Caco-2 (cell line): ENCODE data around the gene TBX2. TPM values are rescaled to one million over a fixed set of nuclear protein-coding genes. Genes with fewer than 3 reads are reported as not detected.

ENCODE experiments used
- BruUV-seq: library from RNA; stranded (reverse); fragments of 400-500 nt; replicated peaks from 2 replicates; lab custom pipeline; 2021; lab: Mats Ljungman, UMichigan
- CTCF ChIA-PET: fragments of 300-600 bp; sonication (Branson Sonifier 250); formaldehyde crosslinking; loops from one replicate; lab custom pipeline; 2022; ENCODE audit warnings: antibody characterized with exemption; lab: Charles Lee
- POLR2A ChIA-PET: fragments of 300-600 bp; sonication (Branson Sonifier 250); formaldehyde crosslinking; loops from one replicate; lab custom pipeline; 2022; ENCODE audit warnings: antibody characterized with exemption; lab: Charles Lee
- DNase-seq, 2 experiments: peaks; one replicate each; pipeline versions ENCODE4 v3.0.0 to v3.0.0-alpha.2; 2020 to 2022
- H3K27me3 ChIP-seq: replicated peaks from 2 replicates; pipeline ENCODE4 v1.6.0; 2011; ENCODE audit warnings: low read length; ENCODE audit not compliant: control insufficient read depth, insufficient read depth
- H3K36me3 ChIP-seq: 2 replicates; pipeline ENCODE4 v1.5.1; 2011; ENCODE audit warnings: low read length; ENCODE audit not compliant: control insufficient read depth, insufficient read depth
- H3K4me1 ChIP-seq: fragments of 250-450 bp; sonication (Bioruptor Pico); 2 replicates; pipeline ENCODE4 v1.5.1; 2020; ENCODE audit warnings: mild to moderate bottlenecking
- H3K4me3 ChIP-seq: 2 replicates; pipeline ENCODE4 v1.5.1; 2011; ENCODE audit warnings: low read depth, mild to moderate bottlenecking, control low read depth, low read length
- H3K9me3 ChIP-seq: fragments of 250-450 bp; sonication (Bioruptor Pico); 2 replicates; pipeline ENCODE4 v1.5.1; 2020; ENCODE audit warnings: mild to moderate bottlenecking, moderate library complexity
- H3K27ac Mint-ChIP-seq: one replicate; pipeline ENCODE4 v1.8.0; 2022; ENCODE audit warnings: mixed read lengths; ENCODE audit not compliant: unreplicated experiment
- H3K27me3 Mint-ChIP-seq: one replicate; pipeline ENCODE4 v1.8.0; 2022; ENCODE audit warnings: mixed read lengths; ENCODE audit not compliant: insufficient read depth, unreplicated experiment
- H3K36me3 Mint-ChIP-seq: one replicate; pipeline ENCODE4 v1.8.0; 2022; ENCODE audit warnings: mild to moderate bottlenecking, mixed read lengths; ENCODE audit not compliant: insufficient read depth, unreplicated experiment
- H3K4me1 Mint-ChIP-seq: one replicate; pipeline ENCODE4 v1.8.0; 2022; ENCODE audit warnings: low read depth, mixed read lengths; ENCODE audit not compliant: unreplicated experiment
- H3K4me3 Mint-ChIP-seq: one replicate; pipeline ENCODE4 v1.8.0; 2022; ENCODE audit warnings: mild to moderate bottlenecking, moderate library complexity, mixed read lengths; ENCODE audit not compliant: unreplicated experiment
- H3K9me3 Mint-ChIP-seq: one replicate; pipeline ENCODE4 v1.8.0; 2022; ENCODE audit warnings: mixed read lengths; ENCODE audit not compliant: unreplicated experiment
- intact Hi-C: fragments of 100-400 bp; cut with micrococcal nuclease; formaldehyde crosslinking; loops from one replicate; pipeline ENCODE4 v1.10.0; 2022; ENCODE audit not compliant: unreplicated experiment
- total RNA-seq: library from RNA; stranded (reverse); gene quantifications from 2 replicates; pipeline ENCODE4 v1.2.3, GENCODE V29; 2022
- TF ChIP-seq, protein P1 (sequence below), 2 experiments: fragments of 200-600 bp in 1 of 2; IDR thresholded peaks; 1 replicate in 1 of 2; 2 replicates in 1 of 2; pipeline versions ENCODE4 v1.5.1 to v1.8.0; 2011 to 2022; ENCODE audit warnings: antibody characterized with exemption in 1 of 2, control low read depth in 1 of 2, inconsistent platforms in 1 of 2, low read depth in 1 of 2, low read length in 1 of 2, mild to moderate bottlenecking in 1 of 2, moderate library complexity in 1 of 2; ENCODE audit not compliant: insufficient read depth in 1 of 2, severe bottlenecking in 1 of 2, unreplicated experiment in 1 of 2

Gene TBX2
- total RNA-seq, 1 experiment from 2014 or later: 8.9 TPM

DNA sequence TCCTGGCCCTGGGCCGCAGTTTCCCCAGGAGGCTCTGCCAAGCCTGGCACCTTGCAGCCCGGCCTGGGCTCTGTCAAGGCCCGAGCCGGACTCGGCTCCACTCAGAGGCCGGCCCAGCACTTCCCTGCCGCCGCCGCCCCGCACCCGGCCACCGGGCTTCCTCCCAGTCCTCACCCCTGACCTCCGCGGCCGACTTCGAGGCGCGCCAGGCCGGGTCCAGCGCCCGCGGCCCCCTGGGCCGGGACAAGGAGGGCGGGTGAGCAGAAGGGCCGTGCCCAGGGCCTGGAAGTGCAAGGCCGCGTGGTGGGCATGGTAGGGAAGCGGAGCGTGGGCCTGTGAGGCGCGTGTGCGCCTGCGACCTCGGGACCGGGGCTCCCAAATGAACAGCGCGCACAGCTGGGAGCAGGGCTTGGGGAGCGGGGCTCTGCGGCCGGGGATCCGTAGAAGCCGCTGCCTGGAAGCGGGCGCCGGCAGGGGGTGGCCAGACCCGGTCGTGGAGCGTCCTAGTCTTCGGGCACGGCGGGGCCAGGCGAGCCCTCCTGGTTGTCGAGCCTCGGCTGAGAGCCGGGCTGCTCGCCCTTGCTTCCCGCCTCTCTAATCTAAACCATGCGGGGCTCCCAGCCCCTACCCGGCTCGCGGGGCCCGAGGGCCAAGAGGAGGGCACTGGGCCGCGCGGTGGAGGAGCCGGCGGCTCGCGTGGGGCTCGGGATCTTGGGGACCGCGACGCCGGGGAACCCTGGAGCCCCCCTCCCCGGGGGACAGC is 52.1 kb downstream of the TBX2 start:
- Mint-ChIP-seq H3K4me3 (no peak overlapping the region), H3K36me3 (no peaks in the 10 kb centered on the region), H3K27me3 (no peaks in the 10 kb centered on the region), H3K4me1 (peaks cover 24% of the 10 kb centered on the region), H3K9me3 (peaks cover 18% of the 10 kb centered on the region), H3K27ac (no peak overlapping the region)
- intact Hi-C loops: no loop called here
- Histone ChIP-seq H3K36me3 (no peaks in the 10 kb centered on the region), H3K4me3 (no peak overlapping the region), H3K27me3 (no peaks in the 10 kb centered on the region), H3K9me3 (peaks cover 8% of the 10 kb centered on the region), H3K4me1 (peaks cover 18% of the 10 kb centered on the region)
- TF ChIP-seq, protein P1, sequence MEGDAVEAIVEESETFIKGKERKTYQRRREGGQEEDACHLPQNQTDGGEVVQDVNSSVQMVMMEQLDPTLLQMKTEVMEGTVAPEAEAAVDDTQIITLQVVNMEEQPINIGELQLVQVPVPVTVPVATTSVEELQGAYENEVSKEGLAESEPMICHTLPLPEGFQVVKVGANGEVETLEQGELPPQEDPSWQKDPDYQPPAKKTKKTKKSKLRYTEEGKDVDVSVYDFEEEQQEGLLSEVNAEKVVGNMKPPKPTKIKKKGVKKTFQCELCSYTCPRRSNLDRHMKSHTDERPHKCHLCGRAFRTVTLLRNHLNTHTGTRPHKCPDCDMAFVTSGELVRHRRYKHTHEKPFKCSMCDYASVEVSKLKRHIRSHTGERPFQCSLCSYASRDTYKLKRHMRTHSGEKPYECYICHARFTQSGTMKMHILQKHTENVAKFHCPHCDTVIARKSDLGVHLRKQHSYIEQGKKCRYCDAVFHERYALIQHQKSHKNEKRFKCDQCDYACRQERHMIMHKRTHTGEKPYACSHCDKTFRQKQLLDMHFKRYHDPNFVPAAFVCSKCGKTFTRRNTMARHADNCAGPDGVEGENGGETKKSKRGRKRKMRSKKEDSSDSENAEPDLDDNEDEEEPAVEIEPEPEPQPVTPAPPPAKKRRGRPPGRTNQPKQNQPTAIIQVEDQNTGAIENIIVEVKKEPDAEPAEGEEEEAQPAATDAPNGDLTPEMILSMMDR (IDR thresholded peaks at IDR 0.05; ENCODE audit: insufficient read depth in 1 of 2, low read depth in 1 of 2, low read length in 1 of 2, severe bottlenecking in 1 of 2, unreplicated experiment in 1 of 2): no peak
- ChIA-PET CTCF (no interaction called here), POLR2A (no interaction called here)
- DNase-seq: no peak
- BruUV-seq: no TSS peak

DNA sequence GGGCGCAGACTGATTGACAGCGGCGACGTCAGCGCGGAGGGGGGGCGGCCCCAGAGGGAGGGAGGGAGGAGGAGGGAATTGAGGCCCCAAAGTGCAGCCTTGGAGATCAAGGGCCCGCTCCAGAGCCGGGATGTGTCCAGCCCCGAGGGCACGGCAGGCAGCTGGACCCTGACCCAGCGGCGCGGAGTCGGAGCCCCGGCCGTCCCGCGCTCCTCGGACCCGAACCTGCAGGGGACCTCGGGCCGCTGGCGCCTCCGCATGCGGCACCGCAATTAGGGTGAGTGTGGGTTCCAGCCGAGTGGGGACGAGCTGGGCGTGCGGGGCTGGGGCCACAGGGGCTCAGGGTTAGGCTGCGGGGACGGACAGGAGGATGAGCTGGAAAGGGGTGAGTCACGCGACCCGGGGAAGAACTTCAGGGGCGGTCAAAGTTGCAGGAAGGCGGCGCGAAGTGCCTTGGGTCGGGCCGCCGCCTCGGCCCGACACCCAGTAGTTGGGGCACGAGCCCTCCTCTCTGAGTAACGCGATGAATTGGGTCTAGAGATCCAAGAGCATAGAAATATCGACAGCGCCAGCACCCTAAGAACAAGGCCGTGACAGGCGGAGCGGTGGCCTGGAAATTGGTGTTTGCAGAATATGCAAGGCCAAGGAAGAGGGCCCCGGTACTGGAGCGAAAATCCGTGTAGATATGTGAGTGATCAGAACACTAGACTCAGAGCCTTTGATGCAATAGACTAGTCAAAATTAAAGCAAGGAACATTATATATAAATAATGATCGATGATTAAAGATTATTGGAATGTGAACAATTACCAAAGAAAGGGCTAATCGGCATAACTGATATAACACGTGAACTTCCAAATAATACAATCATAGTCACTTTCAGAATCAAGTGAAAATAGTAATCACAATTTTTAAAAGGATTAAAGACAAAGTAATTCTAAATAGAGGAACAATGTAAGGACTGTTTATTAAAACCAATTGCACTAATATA is 53.0 kb downstream of the TBX2 start, which contains the start of gene TBX4:
Gene TBX4 (plus strand): TSS at position 122 of the 990 bp plus-strand sequence. CDS start 4,069 bp downstream, outside the sequence.
- Mint-ChIP-seq H3K4me3 (no peak within 1 kb of the TSS), H3K4me1 (peaks cover 24% of the 10 kb centered on the region), H3K27me3 (no peaks in the 10 kb centered on the region), H3K9me3 (peaks cover 18% of the 10 kb centered on the region), H3K36me3 (no peaks in the 10 kb centered on the region), H3K27ac (no peak within 1 kb of the TSS)
- no peak within 1 kb of the TSS for H3K4me3 ChIP-seq
- POLR2A ChIA-PET: no interaction called here
- no peaks in the 10 kb centered on the region for H3K27me3 ChIP-seq
- TF ChIP-seq, protein P1 (IDR thresholded peaks at IDR 0.05; ENCODE audit: insufficient read depth in 1 of 2, low read depth in 1 of 2, low read length in 1 of 2, severe bottlenecking in 1 of 2, unreplicated experiment in 1 of 2): no peak
- H3K9me3 ChIP-seq: peaks cover 8% of the 10 kb centered on the region
- no peak for DNase-seq
- H3K4me1 ChIP-seq: peaks cover 18% of the 10 kb centered on the region
- intact Hi-C loops: no loop called here
- CTCF ChIA-PET: no interaction called here
- no TSS peak for BruUV-seq
- H3K36me3 ChIP-seq: no peaks in the 10 kb centered on the region
